Measurements from ENCODE around the gene PLAAT2.

DNA sequence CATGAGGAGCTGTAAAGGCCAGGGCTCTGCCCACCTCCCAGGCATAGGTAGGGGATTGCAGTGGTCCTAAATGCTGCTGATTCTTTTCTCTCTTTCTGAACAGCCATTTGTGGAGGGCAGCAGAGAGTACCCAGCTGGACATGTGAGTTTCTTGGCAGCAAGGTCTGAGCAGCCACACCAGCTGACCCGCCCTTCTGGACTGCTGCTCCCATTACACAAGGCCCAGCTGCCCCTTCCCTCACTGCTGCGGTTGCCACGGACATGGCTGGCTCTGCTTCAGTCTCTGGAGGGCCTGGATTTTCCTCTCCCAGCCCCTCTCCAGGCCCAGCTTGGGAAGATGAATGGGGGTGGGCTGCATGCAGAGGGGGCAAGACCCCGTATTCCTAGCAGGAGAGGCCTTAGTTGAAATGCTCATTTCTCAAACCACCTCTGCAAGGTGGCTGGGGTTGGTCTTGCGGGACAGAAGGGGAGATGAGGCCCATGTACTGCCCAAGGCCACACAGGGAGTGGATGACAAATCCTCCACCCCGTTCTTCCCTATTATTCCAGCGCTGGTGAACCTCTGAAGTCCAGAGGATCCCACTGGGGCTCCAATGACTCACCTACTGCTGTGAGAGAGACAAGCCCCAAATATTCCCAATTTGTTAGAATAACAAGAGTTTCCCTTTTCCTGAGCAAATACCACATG is 52.7 kb downstream of the PLAAT2 start:
- TF ChIP-seq, protein P1, sequence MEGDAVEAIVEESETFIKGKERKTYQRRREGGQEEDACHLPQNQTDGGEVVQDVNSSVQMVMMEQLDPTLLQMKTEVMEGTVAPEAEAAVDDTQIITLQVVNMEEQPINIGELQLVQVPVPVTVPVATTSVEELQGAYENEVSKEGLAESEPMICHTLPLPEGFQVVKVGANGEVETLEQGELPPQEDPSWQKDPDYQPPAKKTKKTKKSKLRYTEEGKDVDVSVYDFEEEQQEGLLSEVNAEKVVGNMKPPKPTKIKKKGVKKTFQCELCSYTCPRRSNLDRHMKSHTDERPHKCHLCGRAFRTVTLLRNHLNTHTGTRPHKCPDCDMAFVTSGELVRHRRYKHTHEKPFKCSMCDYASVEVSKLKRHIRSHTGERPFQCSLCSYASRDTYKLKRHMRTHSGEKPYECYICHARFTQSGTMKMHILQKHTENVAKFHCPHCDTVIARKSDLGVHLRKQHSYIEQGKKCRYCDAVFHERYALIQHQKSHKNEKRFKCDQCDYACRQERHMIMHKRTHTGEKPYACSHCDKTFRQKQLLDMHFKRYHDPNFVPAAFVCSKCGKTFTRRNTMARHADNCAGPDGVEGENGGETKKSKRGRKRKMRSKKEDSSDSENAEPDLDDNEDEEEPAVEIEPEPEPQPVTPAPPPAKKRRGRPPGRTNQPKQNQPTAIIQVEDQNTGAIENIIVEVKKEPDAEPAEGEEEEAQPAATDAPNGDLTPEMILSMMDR (IDR thresholded peaks at IDR 0.05): no peak
- TF ChIP-seq POLR2A (IDR thresholded peaks at IDR 0.05): no peak
- TF ChIP-seq EP300 (IDR thresholded peaks at IDR 0.05; ENCODE audit: low read depth): no peak
- no peak for TF ChIP-seq POLR2AphosphoS5 (IDR thresholded peaks at IDR 0.05)
